ENCODE results near the gene MAPKBP1. TPM values are rescaled to one million over a fixed set of nuclear protein-coding genes. Genes with fewer than 3 reads are reported as not detected.

MAPKBP1 gene
- polyA plus RNA-seq, 1 donor from 2014 or later: 30.3 TPM

GRCh38 chr15:41773332-41773728 is 954 bp upstream of the MAPKBP1 start:
- no peaks in the 10 kb centered on the region for H3K9me2 ChIP-seq (ENCODE audit: insufficient read depth, low read length)
- TF ChIP-seq TAF1 (IDR thresholded peaks at IDR 0.05; ENCODE audit: low read depth) (no peak), MXI1 (conservative IDR thresholded peaks at IDR 0.05; ENCODE audit: poor library complexity, severe bottlenecking) (no peak), EZH2 (IDR thresholded peaks at IDR 0.05; ENCODE audit: borderline replicate concordance, insufficient read depth, low read length, poor library complexity, severe bottlenecking) (no peak), RAD21 (conservative IDR thresholded peaks at IDR 0.05) (no peak), EP300 (conservative IDR thresholded peaks at IDR 0.05; ENCODE audit: poor library complexity, severe bottlenecking) (no peak), POLR2AphosphoS5 (IDR thresholded peaks at IDR 0.05) (no peak), REST (IDR thresholded peaks at IDR 0.05; ENCODE audit: borderline replicate concordance) (no peak), SMC3 (conservative IDR thresholded peaks at IDR 0.05; ENCODE audit: poor library complexity) (no peak)
- TF ChIP-seq, protein P1, sequence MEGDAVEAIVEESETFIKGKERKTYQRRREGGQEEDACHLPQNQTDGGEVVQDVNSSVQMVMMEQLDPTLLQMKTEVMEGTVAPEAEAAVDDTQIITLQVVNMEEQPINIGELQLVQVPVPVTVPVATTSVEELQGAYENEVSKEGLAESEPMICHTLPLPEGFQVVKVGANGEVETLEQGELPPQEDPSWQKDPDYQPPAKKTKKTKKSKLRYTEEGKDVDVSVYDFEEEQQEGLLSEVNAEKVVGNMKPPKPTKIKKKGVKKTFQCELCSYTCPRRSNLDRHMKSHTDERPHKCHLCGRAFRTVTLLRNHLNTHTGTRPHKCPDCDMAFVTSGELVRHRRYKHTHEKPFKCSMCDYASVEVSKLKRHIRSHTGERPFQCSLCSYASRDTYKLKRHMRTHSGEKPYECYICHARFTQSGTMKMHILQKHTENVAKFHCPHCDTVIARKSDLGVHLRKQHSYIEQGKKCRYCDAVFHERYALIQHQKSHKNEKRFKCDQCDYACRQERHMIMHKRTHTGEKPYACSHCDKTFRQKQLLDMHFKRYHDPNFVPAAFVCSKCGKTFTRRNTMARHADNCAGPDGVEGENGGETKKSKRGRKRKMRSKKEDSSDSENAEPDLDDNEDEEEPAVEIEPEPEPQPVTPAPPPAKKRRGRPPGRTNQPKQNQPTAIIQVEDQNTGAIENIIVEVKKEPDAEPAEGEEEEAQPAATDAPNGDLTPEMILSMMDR (IDR thresholded peaks at IDR 0.05; ENCODE audit: poor library complexity, severe bottlenecking): no peak
- peaks cover 25% of the 10 kb centered on the region for H3K79me2 ChIP-seq (replicated peaks; ENCODE audit: insufficient read depth, low read length)
- no peaks in the 10 kb centered on the region for H3K36me3 ChIP-seq (ENCODE audit: insufficient read depth, low read length)
- H3K4me3 ChIP-seq (ENCODE audit: low read length): peak overlapping the region; percentile 81
- H4K20me1 ChIP-seq (ENCODE audit: insufficient read depth): no peaks in the 10 kb centered on the region
- H3K4me2 ChIP-seq (ENCODE audit: low read length): peak overlapping the region; percentile 86
- no peaks in the 10 kb centered on the region for H3K27me3 ChIP-seq (ENCODE audit: insufficient read depth, low read depth, low read length)
- peak overlapping the region; percentile 83 for H3K27ac ChIP-seq (ENCODE audit: low read length)
- peak overlapping the region; percentile 86 for H3K9ac ChIP-seq (ENCODE audit: low read length)
- H3F3A ChIP-seq (ENCODE audit: insufficient read depth, low read length, poor library complexity, severe bottlenecking): peaks cover 11% of the 10 kb centered on the region
- H3K9me3 ChIP-seq (ENCODE audit: low read length): no peaks in the 10 kb centered on the region
- H2AFZ ChIP-seq (ENCODE audit: low read depth, low read length): no peak overlapping the region

DNA sequence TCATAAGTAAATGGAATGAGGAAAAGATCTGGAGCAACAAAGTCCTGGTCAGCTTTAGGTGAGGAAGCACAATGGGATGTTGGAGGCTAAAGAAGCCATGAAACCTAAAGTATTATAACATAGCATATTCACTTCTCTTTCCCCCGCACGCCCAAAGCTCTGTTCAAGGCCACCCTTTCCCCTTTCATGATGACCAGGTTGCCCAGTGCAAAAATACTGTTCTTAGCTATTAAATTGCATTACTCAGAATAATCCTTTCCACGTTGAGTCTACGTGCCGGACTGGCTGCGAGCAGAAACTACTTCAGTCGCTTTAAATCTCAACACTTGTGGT is 589 bp upstream of the MAPKBP1 start:
- Histone ChIP-seq H3K36me3 (ENCODE audit: insufficient read depth, low read length) (no peaks in the 10 kb centered on the region), H3F3A (ENCODE audit: insufficient read depth, low read length, poor library complexity, severe bottlenecking) (peaks cover 11% of the 10 kb centered on the region), H3K27ac (ENCODE audit: low read length) (peak overlapping the region; percentile 83), H3K27me3 (ENCODE audit: insufficient read depth, low read depth, low read length) (no peaks in the 10 kb centered on the region), H3K9ac (ENCODE audit: low read length) (peak overlapping the region; percentile 86), H3K4me3 (ENCODE audit: low read length) (peak overlapping the region; percentile 81), H2AFZ (ENCODE audit: low read depth, low read length) (peak overlapping the region; percentile 18), H4K20me1 (ENCODE audit: insufficient read depth) (no peaks in the 10 kb centered on the region), H3K79me2 (replicated peaks; ENCODE audit: insufficient read depth, low read length) (peaks cover 28% of the 10 kb centered on the region), H3K4me2 (ENCODE audit: low read length) (peak overlapping the region; percentile 86), H3K9me3 (ENCODE audit: low read length) (no peaks in the 10 kb centered on the region), H3K9me2 (ENCODE audit: insufficient read depth, low read length) (no peaks in the 10 kb centered on the region)
- TF ChIP-seq POLR2AphosphoS5 (IDR thresholded peaks at IDR 0.05) (no peak), EZH2 (IDR thresholded peaks at IDR 0.05; ENCODE audit: borderline replicate concordance, insufficient read depth, low read length, poor library complexity, severe bottlenecking) (no peak), TAF1 (IDR thresholded peaks at IDR 0.05; ENCODE audit: low read depth) (no peak), REST (IDR thresholded peaks at IDR 0.05; ENCODE audit: borderline replicate concordance) (no peak), MXI1 (conservative IDR thresholded peaks at IDR 0.05; ENCODE audit: poor library complexity, severe bottlenecking) (no peak), SMC3 (conservative IDR thresholded peaks at IDR 0.05; ENCODE audit: poor library complexity) (no peak), RAD21 (conservative IDR thresholded peaks at IDR 0.05) (no peak), EP300 (conservative IDR thresholded peaks at IDR 0.05; ENCODE audit: poor library complexity, severe bottlenecking) (no peak)
- TF ChIP-seq, protein P1 (IDR thresholded peaks at IDR 0.05; ENCODE audit: poor library complexity, severe bottlenecking): no peak

Measured in neural cell (in vitro differentiated cells).